Neural cell (in vitro differentiated cells): ENCODE data around the gene CPNE2.

ENCODE experiments used
- CTCF ChIP-seq: fragments of 450-650 bp; IDR thresholded peaks from 2 replicates; pipeline ENCODE4 v1.5.1; 2014; ENCODE audit warnings: antibody characterized with exemption, mild to moderate bottlenecking, moderate library complexity; ENCODE audit not compliant: poor library complexity, severe bottlenecking
- EP300 ChIP-seq: fragments of 450-650 bp; conservative IDR thresholded peaks from 2 replicates; pipeline ENCODE4 v1.6.1; 2014; ENCODE audit warnings: antibody characterized with exemption, mild to moderate bottlenecking, moderate library complexity; ENCODE audit not compliant: poor library complexity, severe bottlenecking
- EZH2 ChIP-seq: fragments of 200-600, 300-800 bp; shearing (Covaris generic), sonication (generic); IDR thresholded peaks from 2 replicates; pipeline ENCODE4 v1.6.1; 2014; ENCODE audit warnings: antibody characterized with exemption, low read length, borderline replicate concordance, mild to moderate bottlenecking; ENCODE audit not compliant: insufficient read depth, poor library complexity, severe bottlenecking
- POLR2AphosphoS5 ChIP-seq: IDR thresholded peaks from 2 replicates; pipeline ENCODE4 v1.6.1; 2012
- REST ChIP-seq: IDR thresholded peaks from 2 replicates; pipeline ENCODE4 v1.6.1; 2012; ENCODE audit warnings: borderline replicate concordance

- TF ChIP-seq EP300 (no peak), POLR2AphosphoS5 (no peak), CTCF (no peak), EZH2 (no peak), REST (no peak)
These were observed 73.1 kb downstream of the CPNE2 start for GRCh38 chr16:57165483-57165882.
